IMR-90 (cell line): ENCODE results near the gene ALK. TPM values are rescaled to one million over a fixed set of nuclear protein-coding genes. Genes with fewer than 3 reads are reported as not detected.

Source experiments
- ATAC-seq: fragments of 200-7000 bp; cut with Tn5 transposase; 2 replicates; pipeline ENCODE4 v1.9.1; 2020; ENCODE audit warnings: low read depth, mild to moderate bottlenecking, moderate library complexity
- BruUV-seq: library from RNA; stranded (reverse); fragments of 400-500 nt; replicated peaks from 2 replicates; lab custom pipeline; 2021; lab: Mats Ljungman, UMichigan
- CTCF ChIA-PET: fragments of 300-600 bp; formaldehyde crosslinking; extraction: SDS; loops from one replicate; lab custom pipeline; 2021; ENCODE audit warnings: antibody characterized with exemption; lab: Yijun Ruan, JAX
- POLR2A ChIA-PET: fragments of 300-600 bp; sonication (Branson Sonifier 250); formaldehyde crosslinking; loops from one replicate; lab custom pipeline; 2022; ENCODE audit warnings: antibody characterized with exemption; ENCODE audit not compliant: unreplicated experiment; lab: Charles Lee
- DNase-seq: peaks from one replicate; pipeline ENCODE4 v3.0.0; 2013
- H2AFZ ChIP-seq: replicated peaks from 2 replicates; pipeline ENCODE3; 2013; ENCODE audit warnings: low read length, mild to moderate bottlenecking; ENCODE audit not compliant: poor library complexity
- H2AK5ac ChIP-seq: 2 replicates; pipeline ENCODE4 v1.6.1; 2013; ENCODE audit warnings: low read depth, low read length, inconsistent platforms
- H2AK9ac ChIP-seq: replicated peaks from 2 replicates; pipeline ENCODE3; 2013; ENCODE audit warnings: mild to moderate bottlenecking, low read depth, low read length, moderate library complexity; ENCODE audit not compliant: poor library complexity
- H2BK120ac ChIP-seq: 2 replicates; pipeline ENCODE4 v1.6.1; 2013; ENCODE audit warnings: low read depth, low read length, inconsistent platforms
- H2BK15ac ChIP-seq: 3 replicates; pipeline ENCODE4 v1.6.1; 2013; ENCODE audit warnings: low read depth, low read length, inconsistent platforms
- H2BK20ac ChIP-seq: 2 replicates; pipeline ENCODE4 v1.6.1; 2013; ENCODE audit warnings: low read depth, mild to moderate bottlenecking, inconsistent platforms, low read length, moderate library complexity
- H2BK5ac ChIP-seq: 2 replicates; pipeline ENCODE4 v1.6.1; 2013; ENCODE audit warnings: mild to moderate bottlenecking, low read depth, low read length, inconsistent platforms; ENCODE audit not compliant: poor library complexity, severe bottlenecking
- H3K14ac ChIP-seq: replicated peaks from 2 replicates; pipeline ENCODE4 v1.6.1; 2013; ENCODE audit warnings: low read depth, low read length, inconsistent platforms
- H3K18ac ChIP-seq: 2 replicates; pipeline ENCODE4 v1.6.1; 2013; ENCODE audit warnings: low read depth, low read length, control low read depth
- H3K23ac ChIP-seq: 2 replicates; pipeline ENCODE4 v1.6.1; 2013; ENCODE audit warnings: low read depth, low read length, inconsistent platforms
- H3K27ac ChIP-seq: 2 replicates; pipeline ENCODE4 v1.5.1; 2013; ENCODE audit warnings: mild to moderate bottlenecking, control low read depth, low read length; ENCODE audit not compliant: insufficient read depth
- H3K27me3 ChIP-seq: 2 replicates; pipeline ENCODE4 v1.6.1; 2013; ENCODE audit warnings: low read length; ENCODE audit not compliant: control insufficient read depth, insufficient read depth
- H3K36me3 ChIP-seq: 2 replicates; pipeline ENCODE4 v1.6.1; 2013; ENCODE audit warnings: low read length, mixed read lengths; ENCODE audit not compliant: control insufficient read depth, insufficient read depth
- H3K4ac ChIP-seq: 2 replicates; pipeline ENCODE4 v1.6.1; 2013; ENCODE audit warnings: low read depth, low read length, inconsistent platforms
- H3K4me1 ChIP-seq: 2 replicates; pipeline ENCODE4 v1.6.1; 2013; ENCODE audit warnings: low read length, mixed read lengths; ENCODE audit not compliant: control insufficient read depth, insufficient read depth
- H3K4me2 ChIP-seq: 2 replicates; pipeline ENCODE4 v1.6.1; 2013; ENCODE audit warnings: low read depth, mild to moderate bottlenecking, control low read depth, low read length, moderate library complexity
- H3K4me3 ChIP-seq: 2 replicates; pipeline ENCODE4 v1.5.1; 2013; ENCODE audit warnings: low read depth, mild to moderate bottlenecking, control low read depth, low read length, moderate library complexity; ENCODE audit not compliant: insufficient read depth
- H3K56ac ChIP-seq: 2 replicates; pipeline ENCODE4 v1.6.1; 2013; ENCODE audit warnings: low read length, inconsistent platforms; ENCODE audit not compliant: insufficient read depth; ENCODE audit errors: extremely low read depth
- H3K79me1 ChIP-seq, 2 experiments: 2 replicates each; pipeline ENCODE4 v1.6.1; 2013; ENCODE audit warnings: low read length in 2 of 2, inconsistent platforms in 1 of 2, low read depth in 1 of 2
- H3K9ac ChIP-seq: 2 replicates; pipeline ENCODE4 v1.6.1; 2013; ENCODE audit warnings: low read depth, low read length, control low read depth
- H3K9me1 ChIP-seq: 2 replicates; pipeline ENCODE4 v1.6.1; 2013; ENCODE audit warnings: low read length, inconsistent platforms; ENCODE audit not compliant: insufficient read depth
- H3K9me3 ChIP-seq: 2 replicates; pipeline ENCODE4 v1.6.1; 2013; ENCODE audit warnings: low read length; ENCODE audit not compliant: control insufficient read depth, insufficient read depth
- H4K20me1 ChIP-seq: 2 replicates; pipeline ENCODE4 v1.6.1; 2013; ENCODE audit warnings: low read length, inconsistent platforms; ENCODE audit not compliant: insufficient read depth
- H4K5ac ChIP-seq: 2 replicates; pipeline ENCODE4 v1.6.1; 2013; ENCODE audit warnings: mild to moderate bottlenecking, low read depth, low read length, control low read depth
- H4K8ac ChIP-seq, 2 experiments: 2 replicates each; pipeline ENCODE4 v1.6.1; 2013; ENCODE audit warnings: low read depth in 2 of 2, low read length in 2 of 2, control low read depth in 1 of 2, inconsistent platforms in 1 of 2
- H4K91ac ChIP-seq: 2 replicates; pipeline ENCODE4 v1.6.1; 2013; ENCODE audit warnings: low read depth, low read length, inconsistent platforms; ENCODE audit not compliant: insufficient read depth
- BHLHE40 ChIP-seq: fragments of 150-350 bp; IDR thresholded peaks from 2 replicates; pipeline ENCODE4 v1.6.1; 2016; ENCODE audit warnings: mild to moderate bottlenecking, low read depth, low read length
- CEBPB ChIP-seq: IDR thresholded peaks from 2 replicates; pipeline ENCODE4 v1.6.1; 2012; ENCODE audit warnings: low read depth, low read length, improper control_type of control experiment
- CHD1 ChIP-seq: IDR thresholded peaks from 2 replicates; pipeline ENCODE4 v1.6.1; 2012; ENCODE audit warnings: low read depth, low read length, improper control_type of control experiment
- CTCF ChIP-seq: conservative IDR thresholded peaks from 2 replicates; pipeline ENCODE4 v1.5.1; 2012; ENCODE audit warnings: mild to moderate bottlenecking, low read depth, low read length, improper control_type of control experiment
- ELK1 ChIP-seq: fragments of 150-350 bp; IDR thresholded peaks from 2 replicates; pipeline ENCODE4 v1.6.1; 2016; ENCODE audit warnings: low read depth, mild to moderate bottlenecking, low read length, moderate library complexity, borderline replicate concordance
- FOS ChIP-seq: fragments of 150-350 bp; IDR thresholded peaks from 2 replicates; pipeline ENCODE4 v1.6.1; 2016; ENCODE audit warnings: low read depth, low read length
- MAFK ChIP-seq: IDR thresholded peaks from 2 replicates; pipeline ENCODE4 v1.6.1; 2012; ENCODE audit warnings: low read depth, low read length, improper control_type of control experiment
- MAZ ChIP-seq: IDR thresholded peaks from 2 replicates; pipeline ENCODE4 v1.6.1; 2012; ENCODE audit warnings: low read depth, mild to moderate bottlenecking, low read length, improper control_type of control experiment, moderate library complexity, borderline replicate concordance
- MXI1 ChIP-seq: IDR thresholded peaks from 2 replicates; pipeline ENCODE4 v1.6.1; 2012; ENCODE audit warnings: low read depth, mild to moderate bottlenecking, low read length, moderate library complexity, borderline replicate concordance
- NFE2L2 ChIP-seq: fragments of 150-350 bp; IDR thresholded peaks from 2 replicates; pipeline ENCODE4 v1.6.1; 2016; ENCODE audit warnings: low read depth, mild to moderate bottlenecking, low read length
- POLR2A ChIP-seq: IDR thresholded peaks from 2 replicates; pipeline ENCODE4 v1.6.1; 2012; ENCODE audit warnings: mild to moderate bottlenecking, low read depth, low read length
- RAD21 ChIP-seq: IDR thresholded peaks from 2 replicates; pipeline ENCODE4 v1.6.1; 2012; ENCODE audit warnings: low read length, improper control_type of control experiment
- RCOR1 ChIP-seq: IDR thresholded peaks from 2 replicates; pipeline ENCODE4 v1.6.1; 2012; ENCODE audit warnings: mild to moderate bottlenecking, low read length, improper control_type of control experiment; ENCODE audit not compliant: insufficient replicate concordance
- RFX5 ChIP-seq: IDR thresholded peaks from 2 replicates; pipeline ENCODE4 v1.8.0; 2012; ENCODE audit warnings: low read depth, mild to moderate bottlenecking, low read length, moderate library complexity
- SMC3 ChIP-seq: fragments of 150-350 bp; IDR thresholded peaks from 2 replicates; pipeline ENCODE4 v1.6.1; 2016; ENCODE audit warnings: low read depth, mild to moderate bottlenecking, antibody characterized with exemption, low read length, moderate library complexity
- USF2 ChIP-seq: fragments of 150-350 bp; IDR thresholded peaks from 2 replicates; pipeline ENCODE4 v1.6.1; 2017; ENCODE audit warnings: mild to moderate bottlenecking, antibody characterized with exemption, low read length, low read depth
- WGBS, 2 experiments: methylation state at CpG; one replicate each; pipeline versions ENCODE4 v1.1.5 to v1.1.7; 2013; ENCODE audit warnings: missing lambda C conversion rate in 2 of 2; ENCODE audit not compliant: insufficient read length in 1 of 2; ENCODE audit errors: extremely low coverage in 2 of 2; 5-methylcytosine and 5-hydroxymethylcytosine counted together
- dilution Hi-C: fragments of 300-500 bp; cut with HindIII; formaldehyde crosslinking; loops from one replicate; pipeline ENCODE4 v1.14.3; 2018; ENCODE audit warnings: low sequenced_read_pairs; ENCODE audit not compliant: unreplicated experiment
- in situ Hi-C: fragments of 300-500 bp; cut with MboI; formaldehyde crosslinking; loops from 3 replicates; pipeline ENCODE4 v1.14.3; 2019; ENCODE audit warnings: low sequenced_read_pairs, inconsistent platforms, mixed read lengths
- intact Hi-C: fragments of 100-400 bp; cut with micrococcal nuclease; formaldehyde crosslinking; loops from 2 replicates; pipeline ENCODE4 v1.10.0; 2022
- polyA plus RNA-seq, 3 experiments: library from polyadenylated mRNA; depleted of rRNA; stranded (reverse); fragments of >200 nt; gene quantifications; 2 replicates each; pipeline ENCODE4 v1.2.3, GENCODE V29; 2012; ENCODE audit warnings: low replicate concordance in 1 of 3
- total RNA-seq: library from RNA; depleted of rRNA; stranded (reverse); fragments of >200 nt; gene quantifications from 2 replicates; pipeline ENCODE4 v1.2.3, GENCODE V29; 2012

Gene ALK
- total and polyA plus RNA-seq, 2 of the 4 experiments (the other 2 are of a cell fraction) = not detected

- no CpG with 5 or more reads among the region's 1 CpG for WGBS, 2 experiments
- POLR2A ChIA-PET = interaction anchor here (0.7 kb wide), 1 partner anchor 11 kb away, joined by 3 read pairs; no protein-coding TSS in a partner anchor
- H2AK5ac ChIP-seq = no peak overlapping the region
Measured at GRCh38 chr2:29775937-29776336, 145.4 kb downstream of the ALK start.

More at GRCh38 chr2:29775937-29776336, 145.4 kb downstream of the ALK start:
- Histone ChIP-seq H3K27ac (no peak overlapping the region), H2AK9ac (no peak overlapping the region), H3K27me3 (peaks cover 5% of the 10 kb centered on the region), H4K20me1 (no peaks in the 10 kb centered on the region), H3K4ac (no peak overlapping the region), H2BK5ac (no peak overlapping the region), H3K9me3 (no peaks in the 10 kb centered on the region), H4K8ac (no peak overlapping the region), H3K23ac (no peak overlapping the region), H3K79me1 (no peaks in the 10 kb centered on the region), H3K9me1 (no peaks in the 10 kb centered on the region), H2BK20ac (no peak overlapping the region), H2AFZ (no peak overlapping the region), H3K9ac (no peak overlapping the region), H4K91ac (no peak overlapping the region), H2BK15ac (no peak overlapping the region), H2BK120ac (no peak overlapping the region), H3K4me2 (no peak overlapping the region), H3K56ac (no peak overlapping the region), H3K4me3 (no peak overlapping the region), H3K14ac (no peak overlapping the region), H3K36me3 (no peaks in the 10 kb centered on the region), H3K18ac (no peak overlapping the region), H3K4me1 (no peaks in the 10 kb centered on the region), H4K5ac (no peak overlapping the region)
- dilution Hi-C loops (no loop called here), in situ Hi-C loops (no loop called here), intact Hi-C loops (no loop called here)
- DNase-seq (no peak), ATAC-seq (no peak)
- BruUV-seq = no TSS peak
- TF ChIP-seq RAD21 = no peak
- no peak for TF ChIP-seq CTCF
- no peak for TF ChIP-seq SMC3
- TF ChIP-seq FOS = no peak
- TF ChIP-seq RCOR1 = no peak
- no peak for TF ChIP-seq USF2
- TF ChIP-seq MXI1 = no peak
- no peak for TF ChIP-seq NFE2L2
- no peak for TF ChIP-seq MAFK
- TF ChIP-seq POLR2A = no peak
- no peak for TF ChIP-seq CEBPB
- no peak for TF ChIP-seq MAZ
- TF ChIP-seq CHD1 = no peak
- TF ChIP-seq BHLHE40 = no peak
- TF ChIP-seq ELK1 = no peak
- no peak for TF ChIP-seq RFX5
- CTCF ChIA-PET = interaction anchor here (0.6 kb wide), 1 partner anchor 20 kb away, joined by 3 read pairs; no protein-coding TSS in a partner anchor
